Keratinocyte (primary cell): ENCODE results near the gene YTHDF2. TPM values are rescaled to one million over a fixed set of nuclear protein-coding genes. Genes with fewer than 3 reads are reported as not detected.

ENCODE experiments used
- DNase-seq: peaks from one replicate; pipeline ENCODE4 v3.0.0-alpha.2; 2011; ENCODE audit warnings: low read depth, missing footprints, low spot score
- FAIRE-seq: peaks from 2 replicates; lab custom pipeline; 2011; peaks lifted over from hg19 to GRCh38; lab: Jason Lieb, UNC
- H2AFZ ChIP-seq: 2 replicates; pipeline ENCODE4 v1.6.0; 2012; ENCODE audit warnings: low read length, control low read depth, inconsistent platforms; ENCODE audit not compliant: control insufficient read depth
- H3K27ac ChIP-seq: 2 replicates; pipeline ENCODE4 v1.5.1; 2011; ENCODE audit warnings: low read length; ENCODE audit not compliant: control insufficient read depth, insufficient read depth
- H3K27me3 ChIP-seq: 3 replicates; pipeline ENCODE4 v1.6.0; 2011; ENCODE audit warnings: low read length; ENCODE audit not compliant: control insufficient read depth, insufficient read depth; ENCODE audit errors: extremely low read depth
- H3K36me3 ChIP-seq, 2 experiments: 2 replicates in 1 of 2; 3 replicates in 1 of 2; pipeline ENCODE4 v1.5.1; 2011; ENCODE audit warnings: low read length in 2 of 2, mild to moderate bottlenecking in 1 of 2; ENCODE audit not compliant: control insufficient read depth in 2 of 2, insufficient read depth in 2 of 2; ENCODE audit errors: extremely low read depth in 1 of 2
- H3K4me1 ChIP-seq: 3 replicates; pipeline ENCODE4 v1.5.1; 2011; ENCODE audit warnings: low read length; ENCODE audit not compliant: control insufficient read depth, insufficient read depth; ENCODE audit errors: extremely low read depth
- H3K4me2 ChIP-seq: 3 replicates; pipeline ENCODE4 v1.6.0; 2011; ENCODE audit warnings: low read depth, low read length; ENCODE audit not compliant: control insufficient read depth, insufficient read depth; ENCODE audit errors: extremely low read depth
- H3K4me3 ChIP-seq, 3 experiments: fragments of 200-600 bp in 1 of 3; sonication (generic) in 1 of 3; 2 replicates in 2 of 3; 3 replicates in 1 of 3; pipeline ENCODE4 v1.5.1; 2011 to 2016; ENCODE audit warnings: low read length in 3 of 3, mild to moderate bottlenecking in 3 of 3, control low read depth in 2 of 3, inconsistent platforms in 1 of 3, low read depth in 1 of 3, mixed read lengths in 1 of 3, mixed run types in 1 of 3, moderate library complexity in 1 of 3; ENCODE audit not compliant: control insufficient read depth in 2 of 3, insufficient read depth in 2 of 3; ENCODE audit errors: extremely low read depth in 1 of 3
- H3K79me2 ChIP-seq: 2 replicates; pipeline ENCODE4 v1.6.0; 2012; ENCODE audit warnings: low read length; ENCODE audit not compliant: control insufficient read depth, insufficient read depth
- H3K9ac ChIP-seq: 3 replicates; pipeline ENCODE4 v1.6.0; 2011; ENCODE audit warnings: low read length; ENCODE audit not compliant: control insufficient read depth, insufficient read depth; ENCODE audit errors: extremely low read depth
- H3K9me1 ChIP-seq: 3 replicates; pipeline ENCODE4 v1.6.0; 2011; ENCODE audit warnings: low read length; ENCODE audit not compliant: control insufficient read depth, insufficient read depth; ENCODE audit errors: extremely low read depth
- H3K9me3 ChIP-seq: 2 replicates; pipeline ENCODE4 v1.5.1; 2012; ENCODE audit warnings: low read depth, low read length; ENCODE audit not compliant: control insufficient read depth
- H4K20me1 ChIP-seq: 3 replicates; pipeline ENCODE4 v1.6.0; 2011; ENCODE audit warnings: low read length; ENCODE audit not compliant: control insufficient read depth, insufficient read depth; ENCODE audit errors: extremely low read depth
- EZH2 ChIP-seq: IDR thresholded peaks from one replicate; pipeline ENCODE4 v1.6.1; 2012; ENCODE audit warnings: inconsistent platforms, mild to moderate bottlenecking, low read length, moderate library complexity
- dilution Hi-C: fragments of 300-500 bp; cut with MboI; formaldehyde crosslinking; loops from one replicate; pipeline ENCODE4 v1.7.0; 2020; ENCODE audit warnings: low sequenced_read_pairs; ENCODE audit not compliant: extremely low pct_ligation_motif_present
- polyA plus RNA-seq, 5 experiments: library from polyadenylated mRNA; depleted of rRNA in 3 of 5; stranded (reverse) in 3 of 5; stranded (forward) in 1 of 5; unstranded in 1 of 5; fragments of >200 nt; gene quantifications; 1 replicate in 1 of 5; 2 replicates in 3 of 5; 3 replicates in 1 of 5; pipeline versions ENCODE4 v1.2.1 to v1.2.3, GENCODE V29; 2011 to 2012; ENCODE audit warnings: missing spikeins in 2 of 5, low read depth in 1 of 5, low replicate concordance in 1 of 5
- TF ChIP-seq, protein P1 (sequence below), 3 experiments: IDR thresholded peaks in 1 of 3; conservative IDR thresholded peaks in 1 of 3; optimal IDR thresholded peaks in 1 of 3; 2 replicates in 2 of 3; 3 replicates in 1 of 3; pipeline versions ENCODE3 to v1.5.1; 2011; ENCODE audit warnings: low read length in 3 of 3, mild to moderate bottlenecking in 3 of 3, moderate library complexity in 2 of 3, control low read depth in 1 of 3, inconsistent platforms in 1 of 3; ENCODE audit not compliant: insufficient read depth in 2 of 3; ENCODE audit errors: extremely low read depth in 1 of 3

The YTHDF2 gene
- polyA plus RNA-seq, 1 donor (not counting 4 experiments of a cell fraction or from before 2014, with no cell fraction given) = 88.0 TPM

DNA sequence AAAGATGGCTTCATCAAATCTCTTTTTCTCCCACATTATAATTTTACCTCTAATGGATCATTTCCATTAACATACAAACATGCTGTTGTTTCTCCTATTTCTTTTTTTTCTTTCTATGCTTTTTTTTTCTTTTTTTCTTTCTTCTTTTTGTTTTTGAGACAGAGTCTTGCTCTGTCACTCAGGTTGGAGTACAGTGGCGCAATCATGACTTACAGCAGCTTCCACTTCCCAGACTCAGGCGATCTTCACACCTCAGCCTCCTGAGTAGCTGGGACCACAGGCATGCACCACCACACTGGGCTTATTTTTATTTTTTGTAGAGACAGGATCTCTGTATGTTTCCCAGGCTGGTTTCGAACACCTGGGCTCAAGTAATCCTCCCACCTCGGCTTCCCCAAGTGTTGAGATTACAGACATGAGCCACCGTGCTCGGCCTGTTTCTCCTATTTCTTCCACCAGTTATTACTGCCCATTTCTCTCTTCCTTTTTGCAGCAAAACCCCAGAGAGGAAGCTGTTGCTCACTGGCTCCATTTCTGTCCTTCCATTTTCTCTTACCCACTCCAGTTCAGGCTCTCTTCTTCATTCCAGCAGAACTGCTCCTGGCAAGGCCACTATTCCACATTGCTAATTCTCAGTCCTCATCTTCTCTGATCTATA, 43.1 kb downstream of the YTHDF2 start:
- Histone ChIP-seq H3K27ac (no peak overlapping the region), H3K9ac (no peak overlapping the region), H3K9me1 (no peaks in the 10 kb centered on the region), H2AFZ (no peak overlapping the region), H3K4me1 (peaks cover 6% of the 10 kb centered on the region), H3K4me3 (no peak overlapping the region), H3K79me2 (no peaks in the 10 kb centered on the region), H3K36me3 (no peaks in the 10 kb centered on the region), H3K4me2 (no peak overlapping the region), H3K9me3 (no peaks in the 10 kb centered on the region), H3K27me3 (no peaks in the 10 kb centered on the region), H4K20me1 (no peaks in the 10 kb centered on the region)
- dilution Hi-C loops = no loop called here
- DNase-seq = no peak
- no peak for TF ChIP-seq EZH2
- TF ChIP-seq, protein P1, sequence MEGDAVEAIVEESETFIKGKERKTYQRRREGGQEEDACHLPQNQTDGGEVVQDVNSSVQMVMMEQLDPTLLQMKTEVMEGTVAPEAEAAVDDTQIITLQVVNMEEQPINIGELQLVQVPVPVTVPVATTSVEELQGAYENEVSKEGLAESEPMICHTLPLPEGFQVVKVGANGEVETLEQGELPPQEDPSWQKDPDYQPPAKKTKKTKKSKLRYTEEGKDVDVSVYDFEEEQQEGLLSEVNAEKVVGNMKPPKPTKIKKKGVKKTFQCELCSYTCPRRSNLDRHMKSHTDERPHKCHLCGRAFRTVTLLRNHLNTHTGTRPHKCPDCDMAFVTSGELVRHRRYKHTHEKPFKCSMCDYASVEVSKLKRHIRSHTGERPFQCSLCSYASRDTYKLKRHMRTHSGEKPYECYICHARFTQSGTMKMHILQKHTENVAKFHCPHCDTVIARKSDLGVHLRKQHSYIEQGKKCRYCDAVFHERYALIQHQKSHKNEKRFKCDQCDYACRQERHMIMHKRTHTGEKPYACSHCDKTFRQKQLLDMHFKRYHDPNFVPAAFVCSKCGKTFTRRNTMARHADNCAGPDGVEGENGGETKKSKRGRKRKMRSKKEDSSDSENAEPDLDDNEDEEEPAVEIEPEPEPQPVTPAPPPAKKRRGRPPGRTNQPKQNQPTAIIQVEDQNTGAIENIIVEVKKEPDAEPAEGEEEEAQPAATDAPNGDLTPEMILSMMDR (optimal IDR thresholded peaks at IDR 0.05 in 1 of 3, IDR thresholded peaks at IDR 0.05 in 1 of 3, conservative IDR thresholded peaks at IDR 0.05 in 1 of 3; ENCODE audit: extremely low read depth in 1 of 3, insufficient read depth in 2 of 3, low read length in 3 of 3) = no peak
- FAIRE-seq = no peak

GRCh38 chr1:28781305-28781704, 44.6 kb downstream of the YTHDF2 start:
- no peaks in the 10 kb centered on the region for H3K4me1 ChIP-seq
- H3K9ac ChIP-seq = no peak overlapping the region
- H3K9me1 ChIP-seq = no peaks in the 10 kb centered on the region
- no peaks in the 10 kb centered on the region for H3K9me3 ChIP-seq
- H3K4me2 ChIP-seq = no peak overlapping the region
- dilution Hi-C loops = no loop called here
- no peaks in the 10 kb centered on the region for H3K36me3 ChIP-seq
- no peaks in the 10 kb centered on the region for H3K79me2 ChIP-seq
- H3K4me3 ChIP-seq = no peak overlapping the region
- no peak overlapping the region for H2AFZ ChIP-seq
- no peak for FAIRE-seq
- H4K20me1 ChIP-seq = no peaks in the 10 kb centered on the region
- no peaks in the 10 kb centered on the region for H3K27me3 ChIP-seq
- no peak for TF ChIP-seq EZH2
- TF ChIP-seq, protein P1 (optimal IDR thresholded peaks at IDR 0.05 in 1 of 3, IDR thresholded peaks at IDR 0.05 in 1 of 3, conservative IDR thresholded peaks at IDR 0.05 in 1 of 3; ENCODE audit: extremely low read depth in 1 of 3, insufficient read depth in 2 of 3, low read length in 3 of 3) = no peak
- H3K27ac ChIP-seq = no peak overlapping the region
- DNase-seq = no peak
